Naive thymus-derived CD4-positive, alpha-beta T cell (primary cell): ENCODE data around the gene CYP1A2. TPM values are rescaled to one million over a fixed set of nuclear protein-coding genes. Genes with fewer than 3 reads are reported as not detected.

Experiments
- ATAC-seq: fragments of 150-1000 bp; cut with Tn5 transposase; 2 replicates; pipeline ENCODE4 v1.10.0; 2021; ENCODE audit warnings: mild to moderate bottlenecking, moderate library complexity
- CTCF ChIA-PET: fragments of 350-600 bp; sonication (Branson Sonifier 250); formaldehyde crosslinking; loops from one replicate; lab custom pipeline; 2021; ENCODE audit warnings: antibody characterized with exemption; lab: Charles Lee
- POLR2A ChIA-PET: fragments of 350-600 bp; sonication (Branson Sonifier 250); formaldehyde crosslinking; loops from one replicate; lab custom pipeline; 2021; ENCODE audit warnings: antibody characterized with exemption, inconsistent platforms; lab: Charles Lee
- DNase-seq, 9 donors: peaks; one replicate each; pipeline versions ENCODE4 v3.0.0 to v3.0.0-alpha.2; 2020 to 2022; ENCODE audit warnings: mixed read lengths in 1 of 9
- H3K27ac ChIP-seq: one replicate; pipeline ENCODE4 v1.7.0; 2013; ENCODE audit warnings: mild to moderate bottlenecking, low read depth, low read length, moderate library complexity
- H3K27me3 ChIP-seq, 2 donors: one replicate each; pipeline ENCODE4 v1.7.0; 2013; ENCODE audit warnings: low read length in 2 of 2, mild to moderate bottlenecking in 2 of 2, moderate library complexity in 2 of 2; ENCODE audit not compliant: control insufficient read depth in 2 of 2, insufficient read depth in 2 of 2
- H3K36me3 ChIP-seq, 3 experiments: 1 replicate in 2 of 3; 2 replicates in 1 of 3; pipeline ENCODE4 v1.7.0; 2013; ENCODE audit warnings: low read length in 3 of 3, mild to moderate bottlenecking in 3 of 3, moderate library complexity in 1 of 3; ENCODE audit not compliant: insufficient read depth in 3 of 3, control insufficient read depth in 2 of 3
- H3K4me1 ChIP-seq, 2 donors: one replicate each; pipeline ENCODE4 v1.7.0; 2013; ENCODE audit warnings: low read length in 2 of 2, mild to moderate bottlenecking in 2 of 2, moderate library complexity in 1 of 2; ENCODE audit not compliant: control insufficient read depth in 2 of 2, insufficient read depth in 2 of 2
- H3K4me3 ChIP-seq: 2 replicates; pipeline ENCODE4 v1.7.0; 2013; ENCODE audit warnings: mild to moderate bottlenecking, low read length
- H3K9me3 ChIP-seq, 3 experiments: 1 replicate in 2 of 3; 2 replicates in 1 of 3; pipeline ENCODE4 v1.7.0; 2013; ENCODE audit warnings: low read length in 3 of 3; ENCODE audit not compliant: control insufficient read depth in 2 of 3
- H3K27ac Mint-ChIP-seq, 9 donors: one replicate each; pipeline ENCODE4 v1.8.0; 2020 to 2022; ENCODE audit warnings: mixed read lengths in 9 of 9, mild to moderate bottlenecking in 8 of 9, moderate library complexity in 5 of 9, inconsistent platforms in 2 of 9
- H3K27me3 Mint-ChIP-seq, 5 donors: one replicate each; pipeline ENCODE4 v1.8.0; 2021 to 2022; ENCODE audit warnings: mixed read lengths in 5 of 5, mild to moderate bottlenecking in 1 of 5
- H3K36me3 Mint-ChIP-seq, 5 donors: one replicate each; pipeline ENCODE4 v1.8.0; 2020 to 2022; ENCODE audit warnings: mixed read lengths in 5 of 5, mild to moderate bottlenecking in 3 of 5, inconsistent platforms in 1 of 5
- H3K4me1 Mint-ChIP-seq, 7 donors: one replicate each; pipeline ENCODE4 v1.8.0; 2020 to 2022; ENCODE audit warnings: mixed read lengths in 7 of 7, mild to moderate bottlenecking in 3 of 7, inconsistent platforms in 1 of 7
- H3K4me3 Mint-ChIP-seq, 10 donors: one replicate each; pipeline ENCODE4 v1.8.0; 2020 to 2022; ENCODE audit warnings: mild to moderate bottlenecking in 10 of 10, mixed read lengths in 10 of 10, moderate library complexity in 6 of 10, inconsistent platforms in 2 of 10
- H3K9me3 Mint-ChIP-seq, 11 donors: one replicate each; pipeline ENCODE4 v1.8.0; 2020 to 2022; ENCODE audit warnings: mixed read lengths in 11 of 11, mild to moderate bottlenecking in 4 of 11, inconsistent platforms in 1 of 11, moderate library complexity in 1 of 11
- intact Hi-C, 2 donors: fragments of 100-400 bp; cut with micrococcal nuclease; formaldehyde crosslinking; loops; one replicate each; pipeline ENCODE4 v1.15.1; 2023
- polyA plus RNA-seq, 2 donors: library from polyadenylated mRNA; unstranded; fragments of 300-500 nt; fragmentation: Illumina TruSeq; gene quantifications; one replicate each; pipeline ENCODE4 v1.2.3, GENCODE V29; 2021
- total RNA-seq, 6 experiments: library from RNA in 5 of 6; stranded (reverse) in 5 of 6; gene quantifications; 1 replicate in 5 of 6; 2 replicates in 1 of 6; pipeline ENCODE4 v1.2.3 and lab custom pipeline; 2021 to 2026

Gene CYP1A2
- total and polyA plus RNA-seq, 7 experiments from 2014 or later: not detected

GRCh38 chr15:74773329-74773728, 24.7 kb downstream of the CYP1A2 start:
- ATAC-seq (no peak), DNase-seq (no peak)
- no peak overlapping the region for H3K4me3 ChIP-seq
- H3K27ac Mint-ChIP-seq: peak overlapping the region in 6 of 9 donors; percentile 60 to 100 (median 74)
- no peaks in the 10 kb centered on the region for H3K36me3 ChIP-seq
- H3K9me3 Mint-ChIP-seq: no peaks in the 10 kb centered on the region
- ChIA-PET CTCF (interaction anchor here (0.8 to 18.2 kb wide), 4 partner anchors 8 to 177 kb away, joined by 4 to 1110 read pairs (median 151); partner anchors contain the start of gene CSK), POLR2A (interaction anchor here (5.6 to 24.4 kb wide), 2 partner anchors 8 to 24 kb away, joined by 29 to 1077 read pairs; partner anchors contain the start of gene CSK)
- peaks cover 41 to 77% (median 68%) of the 10 kb centered on the region in 7 donors for H3K4me1 Mint-ChIP-seq
- H3K4me3 Mint-ChIP-seq: no peak overlapping the region
- H3K27me3 Mint-ChIP-seq: peaks cover 0 to 5% (median 4%) of the 10 kb centered on the region in 5 donors
- H3K4me1 ChIP-seq: peaks cover 31 to 56% of the 10 kb centered on the region in 2 donors
- intact Hi-C loops: no loop called here
- H3K27ac ChIP-seq: no peak overlapping the region
- peaks cover 0 to 2% (median 0%) of the 10 kb centered on the region in 5 donors for H3K36me3 Mint-ChIP-seq
- H3K9me3 ChIP-seq: no peaks in the 10 kb centered on the region
- no peaks in the 10 kb centered on the region for H3K27me3 ChIP-seq

- no peak for DNase-seq
- Mint-ChIP-seq H3K9me3 (no peaks in the 10 kb centered on the region), H3K4me3 (no peak overlapping the region), H3K4me1 (peaks cover 46 to 78% (median 70%) of the 10 kb centered on the region in 7 donors), H3K27me3 (peaks cover 0 to 3% (median under 1%) of the 10 kb centered on the region in 5 donors), H3K27ac (peak overlapping the region in 8 of 9 donors; percentile 31 to 100 (median 74)), H3K36me3 (peaks cover 0 to 4% (median 0%) of the 10 kb centered on the region in 5 donors)
- H3K36me3 ChIP-seq: no peaks in the 10 kb centered on the region
- H3K9me3 ChIP-seq: no peaks in the 10 kb centered on the region
- no peak overlapping the region for H3K27ac ChIP-seq
- peaks cover 36 to 59% of the 10 kb centered on the region in 2 donors for H3K4me1 ChIP-seq
- no peaks in the 10 kb centered on the region for H3K27me3 ChIP-seq
- ChIA-PET POLR2A (interaction anchor here (0.6 to 24.4 kb wide), 4 partner anchors 8 to 152 kb away, joined by 3 to 1077 read pairs (median 16); partner anchors contain the start of gene CSK), CTCF (interaction anchor here (0.8 to 18.2 kb wide), 4 partner anchors 8 to 176 kb away, joined by 4 to 1110 read pairs (median 151); partner anchors contain the start of gene CSK)
- H3K4me3 ChIP-seq: no peak overlapping the region
- ATAC-seq: no peak
- intact Hi-C loops: no loop called here
Observed at GRCh38 chr15:74773731-74774252, 25.1 kb downstream of the CYP1A2 start.

GRCh38 chr15:74775132-74775562, 26.5 kb downstream of the CYP1A2 start:
- intact Hi-C loops: loop anchor here in 1 of 2 donors (5.0 kb wide), 1 partner anchor 132 kb away; the partner anchor contains the start of gene FAM219B
- Mint-ChIP-seq H3K4me1 (peaks cover 59 to 89% (median 81%) of the 10 kb centered on the region in 7 donors), H3K27me3 (no peaks in the 10 kb centered on the region), H3K36me3 (peaks cover 0 to 7% (median 0%) of the 10 kb centered on the region in 5 donors), H3K27ac (peak overlapping the region in 8 of 9 donors; percentile 85 to 100 (median 98)), H3K9me3 (no peaks in the 10 kb centered on the region), H3K4me3 (peak overlapping the region in 4 of 10 donors; percentile 8 to 99 (median 20))
- H3K36me3 ChIP-seq: no peaks in the 10 kb centered on the region
- H3K27me3 ChIP-seq: no peaks in the 10 kb centered on the region
- POLR2A ChIA-PET: interaction anchor here (0.6 to 24.4 kb wide), 4 partner anchors 22 to 865 kb away, joined by 3 to 1077 read pairs (median 3); partner anchors contain the start of genes CLK3 and IMP3
- H3K27ac ChIP-seq: no peak overlapping the region
- CTCF ChIA-PET: interaction anchor here (0.7 to 18.2 kb wide), 2 partner anchors 23 to 67 kb away, joined by 3 to 1110 read pairs; no protein-coding TSS in a partner anchor
- no peak for ATAC-seq
- H3K4me1 ChIP-seq: peaks cover 50 to 71% of the 10 kb centered on the region in 2 donors
- no peak for DNase-seq
- no peaks in the 10 kb centered on the region for H3K9me3 ChIP-seq
- H3K4me3 ChIP-seq: no peak overlapping the region

GRCh38 chr15:74775894-74776293, 27.2 kb downstream of the CYP1A2 start:
- no peaks in the 10 kb centered on the region for H3K9me3 ChIP-seq
- no peaks in the 10 kb centered on the region for H3K9me3 Mint-ChIP-seq
- no peaks in the 10 kb centered on the region for H3K27me3 Mint-ChIP-seq
- ATAC-seq: no peak
- peak overlapping the region; percentile 86 for H3K27ac ChIP-seq
- peaks cover 0 to 9% (median 0%) of the 10 kb centered on the region in 5 donors for H3K36me3 Mint-ChIP-seq
- H3K27ac Mint-ChIP-seq: peak overlapping the region; percentile 67 to 100 (median 97)
- CTCF ChIA-PET: interaction anchor here (2.3 to 18.2 kb wide), 2 partner anchors 23 to 142 kb away, joined by 15 to 1110 read pairs; no protein-coding TSS in a partner anchor
- peak overlapping the region in 6 of 10 donors; percentile 9 to 99 (median 51) for H3K4me3 Mint-ChIP-seq
- DNase-seq: no peak
- intact Hi-C loops: loop anchor here in 1 of 2 donors (5.0 kb wide), 1 partner anchor 131 kb away; the partner anchor contains the start of gene FAM219B
- no peaks in the 10 kb centered on the region for H3K36me3 ChIP-seq
- no peaks in the 10 kb centered on the region for H3K27me3 ChIP-seq
- peaks cover 64 to 95% (median 87%) of the 10 kb centered on the region in 7 donors for H3K4me1 Mint-ChIP-seq
- POLR2A ChIA-PET: interaction anchor here (1.2 to 24.4 kb wide), 4 partner anchors 21 to 161 kb away, joined by 3 to 1077 read pairs (median 8); partner anchors contain the start of genes CLK3 and FAM219B
- H3K4me1 ChIP-seq: peaks cover 57 to 76% of the 10 kb centered on the region in 2 donors
- no peak overlapping the region for H3K4me3 ChIP-seq

- no peaks in the 10 kb centered on the region for H3K27me3 Mint-ChIP-seq
Observed at GRCh38 chr15:74776821-74777768, 28.4 kb downstream of the CYP1A2 start.

More at GRCh38 chr15:74776821-74777768, 28.4 kb downstream of the CYP1A2 start:
- no peaks in the 10 kb centered on the region for H3K36me3 ChIP-seq
- ATAC-seq: peak; percentile 61
- peaks cover 0 to 13% (median 0%) of the 10 kb centered on the region in 5 donors for H3K36me3 Mint-ChIP-seq
- peaks cover 55 to 65% of the 10 kb centered on the region in 2 donors for H3K4me1 ChIP-seq
- no peaks in the 10 kb centered on the region for H3K27me3 ChIP-seq
- H3K4me3 ChIP-seq: peak overlapping the region; percentile 17
- H3K4me1 Mint-ChIP-seq: peaks cover 67 to 89% (median 84%) of the 10 kb centered on the region in 7 donors
- CTCF ChIA-PET: interaction anchor here (0.6 to 18.2 kb wide), 13 partner anchors 8 to 1580 kb away, joined by 3 to 1110 read pairs (median 4); no protein-coding TSS in a partner anchor
- peak in 8 of 9 donors; percentile 49 to 77 (median 62) for DNase-seq
- POLR2A ChIA-PET: interaction anchor here (0.7 to 24.4 kb wide), 9 partner anchors 8 to 172 kb away, joined by 3 to 1077 read pairs (median 8); partner anchors contain the start of genes CLK3 and FAM219B
- H3K27ac Mint-ChIP-seq: peak overlapping the region; percentile 90 to 100 (median 98)
- intact Hi-C loops: loop anchor here in 1 of 2 donors (1.0 to 5.0 kb wide), 3 partner anchors 10 to 130 kb away; partner anchors contain the start of gene FAM219B
- H3K27ac ChIP-seq: peak overlapping the region; percentile 86
- no peaks in the 10 kb centered on the region for H3K9me3 ChIP-seq
- H3K9me3 Mint-ChIP-seq: no peaks in the 10 kb centered on the region
- peak overlapping the region; percentile 67 to 99 (median 86) for H3K4me3 Mint-ChIP-seq
